ENCODE measurements around the gene ANKRD16.
A peak's percentile ranks its signal among the peaks of the same experiment; 100 is the strongest.
"Not testable (repeated sequence)": the region's sequence is repeated elsewhere in the genome, so short reads cannot be mapped to it uniquely, and the experiment has no call there.

ANKRD16 gene

DNA sequence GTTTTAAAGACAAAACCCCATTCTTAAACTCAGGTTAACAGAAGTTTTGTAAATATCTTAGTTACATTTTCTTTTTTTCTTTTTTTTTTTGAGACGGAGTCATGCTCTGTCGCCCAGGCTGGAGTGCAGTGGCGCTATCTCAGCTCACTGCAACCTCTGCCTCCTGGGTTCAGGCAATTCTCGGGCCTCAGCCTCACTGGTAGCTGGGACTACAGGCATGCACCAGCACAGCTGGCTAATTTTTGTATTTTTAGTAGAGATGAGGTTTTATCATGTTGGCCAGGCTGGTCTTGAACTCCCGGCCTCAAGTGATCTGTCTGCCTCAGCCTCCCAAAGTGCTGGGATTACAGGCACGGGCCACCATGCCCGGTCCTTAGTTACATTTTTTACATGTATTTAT, 12.7 kb downstream of the ANKRD16 start:
- not testable (repeated sequence) for DNase-seq (ENCODE audit: low read depth in 2 of 3, low spot score in 1 of 3)

DNA sequence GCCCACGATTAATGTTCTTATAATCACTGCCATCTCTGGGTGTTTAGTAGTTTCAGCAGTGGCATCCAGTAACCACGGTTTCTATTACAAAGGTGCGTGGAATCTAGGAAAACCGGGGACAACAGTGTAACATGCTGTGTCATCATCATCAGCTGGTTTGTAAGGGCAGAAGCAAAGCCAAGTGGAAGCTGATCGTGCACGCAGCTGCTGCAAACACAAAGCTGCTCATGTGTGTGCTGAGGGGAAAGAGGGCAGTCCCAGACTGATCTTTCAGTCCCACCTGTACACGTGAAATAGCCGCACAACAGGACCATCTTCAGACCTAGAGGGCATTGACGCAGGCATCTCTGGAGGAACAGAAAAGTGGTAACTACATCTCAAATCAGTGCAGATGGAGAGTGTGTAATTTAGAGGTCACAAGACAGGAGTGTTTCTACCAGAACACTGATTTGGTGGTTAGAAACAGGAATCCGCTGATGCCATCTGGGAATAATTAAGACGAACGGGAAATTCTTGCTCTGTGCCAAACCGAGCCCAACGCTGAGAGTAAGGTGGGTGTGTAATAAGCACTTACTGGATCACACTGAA, 13.4 kb downstream of the ANKRD16 start:
- DNase-seq (ENCODE audit: low read depth in 2 of 3, low spot score in 1 of 3), result no peak

DNA sequence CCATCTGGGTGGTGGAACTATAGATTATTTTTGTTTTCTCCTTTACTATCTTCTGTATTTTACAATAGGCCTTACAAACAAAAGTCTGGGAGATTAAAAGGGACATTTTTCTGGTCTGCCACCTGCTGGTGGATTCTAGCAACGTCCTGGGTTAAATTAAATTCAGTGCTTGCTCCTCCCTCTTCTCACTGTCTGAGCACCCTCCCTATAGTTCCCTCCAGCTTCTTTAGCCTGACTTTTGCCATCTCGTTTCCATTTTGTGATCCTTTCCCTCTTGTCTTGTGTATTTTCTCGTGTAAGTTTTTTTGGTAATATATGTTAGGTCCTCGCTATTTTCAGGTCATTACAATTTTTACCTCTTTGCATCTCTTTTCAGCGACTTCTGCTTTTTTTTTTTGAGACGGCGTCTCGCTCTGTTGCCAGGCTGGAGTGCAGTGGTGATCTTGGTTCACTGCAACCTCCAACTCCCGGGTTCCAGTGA, 16.1 kb downstream of the ANKRD16 start:
- peak; percentile 49 to 80 (median 50) for DNase-seq (ENCODE audit: low read depth in 2 of 3, low spot score in 1 of 3)

DNA sequence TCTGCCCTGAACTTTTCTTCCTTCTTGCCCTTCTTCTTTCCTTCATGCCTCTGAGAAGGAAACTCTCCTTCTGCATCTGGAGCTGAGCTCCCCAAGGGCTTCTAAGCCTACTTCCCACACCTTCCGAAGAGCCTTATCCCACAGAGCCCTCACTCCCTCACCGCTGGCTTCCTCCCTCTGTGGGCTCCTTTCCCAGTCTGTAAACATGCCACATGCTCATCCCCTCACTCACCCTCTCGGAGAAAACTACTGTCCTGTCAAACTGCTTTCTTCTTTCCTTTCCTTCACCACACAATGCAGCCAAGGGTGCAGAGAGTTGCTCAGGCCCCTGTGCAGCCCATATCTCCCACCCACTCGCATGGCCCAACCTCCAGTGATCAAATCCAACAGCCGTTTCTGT, 18.1 kb downstream of the ANKRD16 start:
- no peak for DNase-seq (ENCODE audit: low read depth in 2 of 3, low spot score in 1 of 3)

DNA sequence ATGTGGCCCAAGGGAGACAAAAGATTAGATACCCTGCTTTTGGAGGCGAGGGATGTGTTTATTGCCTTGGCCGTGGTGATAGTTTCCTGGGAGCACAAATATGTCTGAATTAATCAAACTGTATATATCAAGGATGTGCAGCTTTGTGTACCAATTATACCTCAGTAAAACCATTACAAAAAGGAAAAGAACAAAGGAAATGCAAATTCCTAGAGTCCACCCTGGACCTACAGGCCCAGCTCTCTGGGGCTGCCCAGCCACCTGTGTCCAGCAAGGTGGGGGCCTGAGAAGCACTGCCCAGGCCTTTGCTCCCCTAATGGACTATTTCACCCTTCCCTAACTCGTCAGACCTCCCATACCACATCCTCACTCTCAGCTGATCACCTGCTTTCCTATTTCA, 20.5 kb downstream of the ANKRD16 start:
- no peak for DNase-seq (ENCODE audit: low read depth in 2 of 3, low spot score in 1 of 3)

DNA sequence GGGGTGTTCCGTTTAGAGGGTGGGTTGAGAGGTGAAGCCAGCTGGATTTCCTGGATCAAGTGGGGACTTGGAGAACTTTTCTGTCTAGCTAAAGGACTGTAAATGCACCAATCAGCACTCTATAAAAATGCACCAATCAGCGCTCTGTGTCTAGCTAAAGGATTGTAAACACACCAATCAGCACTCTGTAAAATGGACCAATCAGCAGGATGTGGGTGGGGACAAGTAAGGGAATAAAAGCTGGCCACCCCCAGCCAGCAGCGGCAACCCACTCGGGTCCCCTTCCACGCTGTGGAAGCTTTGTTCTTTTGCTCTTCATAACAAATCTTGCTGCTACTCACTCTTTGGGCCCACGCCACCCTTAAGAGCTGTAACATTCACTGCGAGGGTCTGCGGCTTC, 21.3 kb downstream of the ANKRD16 start:
- DNase-seq (ENCODE audit: low read depth in 2 of 3, low spot score in 1 of 3), result not testable (repeated sequence)

DNA sequence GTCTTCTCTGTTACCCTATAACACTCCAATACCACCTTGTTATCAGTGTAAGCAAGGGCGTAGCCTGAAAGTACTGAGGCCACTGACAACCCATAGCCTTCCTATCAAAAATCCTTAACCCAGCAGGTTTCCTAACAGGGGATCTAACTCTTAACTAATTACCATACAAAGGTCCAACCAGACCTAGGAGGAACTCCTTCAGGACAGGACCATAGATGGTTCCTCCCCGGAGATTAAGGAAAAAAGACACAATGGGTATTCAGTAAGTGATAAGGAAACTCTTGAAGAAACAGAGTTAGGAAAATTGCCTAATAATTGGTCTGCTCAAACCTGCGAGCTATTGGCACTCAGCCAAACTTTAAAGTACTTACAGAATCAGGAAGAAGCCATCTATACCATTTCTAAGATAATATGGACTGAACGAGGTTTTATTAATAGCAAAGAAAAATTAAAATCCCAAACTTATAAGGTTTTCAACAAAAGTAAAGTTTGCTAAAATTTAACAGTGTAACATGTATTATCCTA, 22.5 kb downstream of the ANKRD16 start:
- not testable (repeated sequence) for DNase-seq (ENCODE audit: low read depth in 2 of 3, low spot score in 1 of 3)

DNA sequence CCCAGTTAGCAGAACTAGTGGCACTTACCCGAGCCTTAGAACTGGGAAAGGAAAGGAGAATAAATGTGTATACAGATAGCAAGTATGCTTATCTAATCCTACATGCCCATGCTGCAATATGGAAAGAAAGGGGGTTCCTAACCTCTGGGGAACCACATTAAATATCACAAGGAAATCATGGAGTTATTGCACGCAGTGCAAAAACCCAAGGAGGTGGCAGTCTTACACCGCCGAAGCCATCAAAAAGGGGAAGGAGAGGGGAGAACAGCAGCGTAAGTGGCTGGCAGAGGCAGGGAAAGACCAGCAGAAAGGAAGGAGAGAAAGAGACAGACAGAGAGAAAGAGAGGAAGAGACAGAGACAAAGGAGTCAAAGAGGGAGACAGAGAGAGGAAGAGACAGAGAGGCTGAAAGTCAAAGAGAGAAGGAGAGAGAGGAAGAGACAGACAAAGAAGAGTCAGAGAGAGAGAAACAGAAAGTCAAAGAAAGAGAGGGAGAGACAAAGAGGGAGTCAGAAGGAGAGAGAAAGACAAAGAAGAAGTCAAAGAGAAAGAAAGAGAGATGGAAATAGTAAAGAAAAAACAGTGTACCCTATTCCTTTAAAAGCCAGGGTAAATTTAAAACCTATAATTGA, 23.1 kb downstream of the ANKRD16 start:
- DNase-seq (ENCODE audit: low read depth in 2 of 3, low spot score in 1 of 3), result not testable (repeated sequence)

DNA sequence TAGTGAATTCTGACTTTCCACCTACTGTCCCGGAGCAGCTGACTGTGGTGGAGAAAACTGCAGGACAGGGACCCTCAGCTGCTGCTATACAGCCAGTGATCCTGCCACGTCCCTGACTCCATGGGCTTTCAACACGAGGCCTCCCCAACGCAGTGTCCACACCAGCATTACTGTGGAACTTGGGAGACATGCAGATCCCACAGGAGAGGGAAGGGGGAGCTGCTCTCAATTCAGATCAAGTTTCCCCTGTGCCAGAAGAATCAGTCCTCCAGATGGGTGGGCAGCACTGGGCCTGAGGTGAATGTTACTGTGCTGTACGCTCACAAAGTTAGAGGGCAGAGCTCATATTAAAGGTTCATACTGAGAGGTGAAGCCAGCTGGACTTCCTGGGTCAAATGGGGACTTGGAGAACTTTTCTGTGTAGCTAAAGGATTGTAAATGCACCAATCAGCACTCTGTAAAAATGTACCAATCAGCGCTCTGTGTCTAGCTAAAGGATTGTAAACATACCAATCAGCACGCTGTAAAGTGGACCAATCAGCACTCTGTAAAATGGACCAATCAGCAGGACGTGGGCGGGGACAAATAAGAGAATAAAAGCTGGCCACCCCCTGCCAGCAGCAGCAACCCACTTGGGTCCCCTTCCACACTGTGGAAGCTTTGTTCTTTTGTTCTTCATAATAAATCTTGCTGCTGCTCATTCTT, 26.6 kb downstream of the ANKRD16 start:
- DNase-seq (ENCODE audit: low read depth in 2 of 3, low spot score in 1 of 3), result not testable (repeated sequence)

DNA sequence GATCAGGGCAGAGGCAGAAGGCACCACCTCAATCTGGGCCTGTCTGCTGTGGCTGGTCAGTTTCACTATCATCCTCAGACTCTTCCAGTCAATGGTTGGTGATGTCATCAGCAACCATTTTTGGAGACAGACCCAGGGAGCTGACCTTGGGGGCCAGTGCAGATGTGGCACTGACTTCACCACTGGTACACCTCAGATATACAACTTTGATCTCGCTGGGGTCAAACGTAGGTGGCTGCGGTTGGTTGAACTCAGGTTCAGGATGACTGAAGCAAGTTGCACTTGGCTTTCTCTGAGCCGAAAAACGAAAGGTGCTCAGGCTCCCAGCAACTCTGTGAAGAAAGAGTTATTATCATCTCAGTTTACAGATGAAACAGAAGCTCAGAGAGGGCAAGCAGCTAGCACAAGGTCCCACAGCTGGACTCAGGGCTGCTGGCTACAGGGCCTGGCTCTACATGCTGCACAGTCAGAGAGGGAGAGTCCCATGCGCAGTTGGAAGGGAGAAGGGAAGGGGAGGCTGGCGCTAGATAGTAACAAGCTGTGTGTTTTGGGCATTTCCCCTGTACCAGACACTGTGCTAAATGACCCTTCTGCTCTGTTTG, 27.2 kb downstream of the ANKRD16 start:
- no peak for DNase-seq (ENCODE audit: low read depth in 2 of 3, low spot score in 1 of 3)

DNA sequence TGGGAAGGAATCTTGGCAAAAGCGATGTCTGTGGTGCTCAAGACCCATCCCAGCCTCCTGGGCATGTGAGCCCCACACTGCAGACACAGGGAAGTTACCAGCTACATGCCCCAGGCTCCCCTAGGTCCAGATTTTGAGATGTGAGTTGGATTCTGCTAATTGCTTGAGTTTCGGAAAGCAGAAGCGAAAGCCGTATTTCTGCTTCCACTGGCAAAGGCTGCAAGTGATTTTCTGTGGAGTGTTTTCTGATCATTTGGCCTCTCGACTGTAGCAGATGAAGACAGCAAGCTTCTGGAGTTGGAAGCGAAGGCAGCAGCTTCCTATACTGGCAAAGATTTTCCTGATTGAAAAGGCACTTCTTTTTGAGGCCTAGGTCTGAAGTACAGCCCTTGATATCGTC, 29.6 kb downstream of the ANKRD16 start:
- DNase-seq (ENCODE audit: low read depth in 2 of 3, low spot score in 1 of 3), result no peak

DNA sequence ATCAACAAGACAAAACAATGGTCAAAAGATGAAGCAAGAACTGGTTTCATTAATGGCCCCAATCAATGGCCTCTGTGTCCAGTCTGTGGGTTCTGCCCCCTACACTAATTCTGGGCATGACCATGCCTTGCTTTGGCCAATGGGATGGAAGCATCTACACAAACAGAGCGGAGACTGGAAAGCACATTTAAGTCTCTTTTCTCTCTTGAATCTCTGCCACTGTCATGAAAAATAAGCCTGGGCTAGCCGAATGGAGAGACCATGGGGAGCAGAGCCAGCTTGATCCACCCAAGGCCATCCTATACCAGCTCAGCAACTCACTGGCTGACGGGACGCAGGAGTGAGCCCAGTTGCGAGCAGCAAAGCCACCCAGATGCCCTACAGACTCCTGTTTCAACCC, 30.9 kb downstream of the ANKRD16 start:
- no peak for DNase-seq (ENCODE audit: low read depth in 2 of 3, low spot score in 1 of 3)

DNA sequence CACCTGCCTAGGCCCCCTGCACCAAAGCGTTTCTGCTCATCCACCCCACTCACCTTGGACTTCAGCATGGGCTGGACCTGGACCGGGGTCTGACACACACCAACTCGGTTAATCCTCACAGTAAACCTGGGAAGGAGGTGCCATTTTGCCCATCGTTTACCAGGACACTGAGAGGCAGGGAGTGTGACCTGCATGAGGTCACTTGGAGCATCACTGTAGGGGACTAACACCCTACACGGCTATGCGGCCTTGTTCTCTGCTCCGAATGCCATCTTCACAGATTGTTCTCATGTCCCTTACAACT, 33.0 kb downstream of the ANKRD16 start:
- DNase-seq (ENCODE audit: low read depth in 2 of 3, low spot score in 1 of 3), result no peak

DNA sequence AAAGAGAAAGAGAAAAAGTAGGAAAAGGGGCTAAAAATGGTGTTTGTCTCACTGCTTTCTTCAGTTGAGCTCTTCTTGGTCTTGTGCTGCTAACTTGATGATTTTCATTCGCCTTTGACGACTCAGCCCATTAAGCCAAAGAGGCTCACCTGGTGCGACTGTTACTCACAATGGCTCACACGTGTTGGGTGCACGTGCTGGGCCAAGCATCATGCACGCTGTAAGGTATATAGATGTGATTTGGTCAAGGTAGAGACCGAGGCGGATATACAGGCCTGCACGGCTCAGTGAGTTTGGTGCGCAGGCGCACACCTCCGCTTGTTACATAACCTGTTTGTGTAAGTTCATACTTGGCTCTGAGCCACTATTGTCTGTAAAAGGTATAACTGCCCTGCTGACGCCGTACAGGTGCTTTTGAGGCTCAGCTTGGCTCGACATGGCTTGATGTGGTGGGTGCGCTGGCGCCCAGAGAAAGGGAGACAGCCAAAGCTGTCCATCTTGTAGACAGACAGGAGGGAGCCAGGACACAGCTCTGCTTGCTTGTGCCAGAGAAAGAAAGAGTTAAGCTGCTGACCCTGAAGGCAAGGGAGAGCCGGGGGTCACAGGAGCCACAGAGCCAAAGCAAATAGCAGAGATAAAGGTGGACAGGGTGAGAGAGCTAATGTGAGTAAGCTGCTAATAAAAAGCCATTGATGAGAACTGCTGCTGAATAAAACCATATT, 33.6 kb downstream of the ANKRD16 start:
- no peak for DNase-seq (ENCODE audit: low read depth in 2 of 3, low spot score in 1 of 3)

DNA sequence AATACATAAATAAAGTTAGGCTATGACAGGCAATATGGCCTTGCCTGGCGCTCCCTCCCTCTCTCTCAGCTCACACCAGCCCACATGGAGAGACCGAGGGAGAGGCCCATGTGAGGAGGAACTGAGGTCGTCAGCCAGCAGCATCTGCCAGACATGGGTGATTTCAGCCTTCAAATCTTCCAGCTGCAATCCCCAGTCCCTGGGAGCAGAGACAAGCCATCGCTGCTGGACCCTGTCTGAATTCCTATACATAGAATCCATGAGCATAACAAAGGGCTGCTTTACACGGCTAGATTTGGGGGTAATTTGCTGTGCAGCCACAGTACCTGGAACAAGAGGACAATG, 35.6 kb downstream of the ANKRD16 start:
- no peak for DNase-seq (ENCODE audit: low read depth in 2 of 3, low spot score in 1 of 3)

DNA sequence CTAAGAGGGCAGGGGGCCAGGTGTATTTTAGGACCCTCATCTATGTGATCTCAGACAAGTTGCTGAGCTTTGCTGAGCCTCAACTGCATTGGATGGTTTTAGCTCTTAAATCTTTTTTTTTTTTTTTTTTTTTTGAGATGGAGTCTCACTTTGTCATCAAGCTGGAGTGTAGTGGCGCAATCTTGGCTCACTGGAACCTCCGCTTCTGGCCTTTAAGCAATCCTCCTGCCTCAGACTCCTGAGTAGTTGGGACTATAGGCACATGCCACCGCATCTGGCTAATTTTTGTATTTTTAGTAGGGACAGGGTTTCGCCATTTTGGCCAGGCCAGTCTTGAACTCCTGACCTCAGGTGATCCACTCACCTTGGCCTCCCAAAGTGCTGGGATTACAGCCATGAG, 43.0 kb downstream of the ANKRD16 start:
- not testable (repeated sequence) for DNase-seq (ENCODE audit: low read depth in 2 of 3, low spot score in 1 of 3)

DNA sequence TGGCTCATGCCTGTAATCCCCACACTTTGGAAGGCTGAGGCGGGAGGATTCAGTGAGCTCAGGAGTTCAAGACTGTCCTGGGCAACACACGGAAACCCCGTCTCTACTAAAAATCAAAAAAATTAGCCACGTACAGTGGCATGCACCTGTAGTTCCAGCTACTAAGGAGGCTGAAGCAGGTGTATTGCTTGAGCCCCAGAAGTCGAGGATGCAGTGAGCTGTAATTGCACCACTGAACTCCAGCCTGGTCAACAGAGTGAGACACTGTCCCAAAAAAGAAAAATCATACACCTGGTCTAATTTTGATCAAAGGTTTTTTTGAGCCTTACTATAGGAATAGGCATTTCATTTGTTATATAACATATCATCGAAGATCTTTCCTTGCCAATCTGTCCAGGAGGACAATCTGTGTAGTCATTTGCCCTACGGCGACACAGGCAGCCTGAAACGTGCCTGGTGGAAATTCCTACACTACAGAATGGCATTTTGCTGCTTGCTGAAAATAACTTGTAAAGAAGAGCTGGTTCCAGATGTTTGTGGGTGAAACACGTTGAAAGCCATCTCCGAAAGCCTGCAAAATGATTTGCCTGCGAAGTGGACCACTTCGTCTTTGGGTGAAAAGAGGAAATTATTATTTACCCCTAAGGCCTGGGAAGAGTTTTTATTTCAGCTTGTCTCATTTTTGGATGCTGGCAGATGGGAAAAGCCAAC, 45.2 kb downstream of the ANKRD16 start:
- DNase-seq (ENCODE audit: low read depth in 2 of 3, low spot score in 1 of 3), result no peak

DNA sequence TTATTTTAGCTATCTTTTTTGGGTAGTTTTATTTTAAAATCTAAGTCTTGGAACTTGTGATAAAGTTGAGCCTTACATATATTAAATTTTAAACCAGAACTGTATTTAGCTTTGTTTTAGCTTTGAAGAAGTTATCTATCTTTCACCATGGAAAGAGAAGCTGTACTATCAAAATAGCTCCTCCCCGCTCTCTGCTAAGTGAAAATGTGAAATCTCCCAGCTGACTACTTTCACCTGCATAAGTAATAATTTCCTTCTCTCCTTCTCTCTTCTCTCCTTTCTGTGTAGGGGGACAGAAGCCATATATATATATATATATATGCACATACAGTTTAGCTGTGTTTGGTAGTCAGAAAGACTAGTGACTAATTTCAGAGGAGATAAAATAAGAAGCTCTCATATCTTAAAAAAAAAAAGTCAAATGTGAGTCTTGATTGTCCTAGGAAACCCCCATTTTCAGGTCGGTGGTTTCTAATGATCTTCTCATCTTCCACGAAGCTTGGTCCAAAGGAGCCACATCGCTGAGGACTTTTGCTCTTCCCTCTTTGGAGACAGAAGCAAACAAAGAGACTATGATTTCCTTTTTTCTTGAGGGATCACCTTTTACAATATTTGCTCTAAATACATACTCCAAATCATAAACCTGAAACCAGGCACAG, 45.9 kb downstream of the ANKRD16 start:
- DNase-seq (ENCODE audit: low read depth in 2 of 3, low spot score in 1 of 3), result no peak

DNA sequence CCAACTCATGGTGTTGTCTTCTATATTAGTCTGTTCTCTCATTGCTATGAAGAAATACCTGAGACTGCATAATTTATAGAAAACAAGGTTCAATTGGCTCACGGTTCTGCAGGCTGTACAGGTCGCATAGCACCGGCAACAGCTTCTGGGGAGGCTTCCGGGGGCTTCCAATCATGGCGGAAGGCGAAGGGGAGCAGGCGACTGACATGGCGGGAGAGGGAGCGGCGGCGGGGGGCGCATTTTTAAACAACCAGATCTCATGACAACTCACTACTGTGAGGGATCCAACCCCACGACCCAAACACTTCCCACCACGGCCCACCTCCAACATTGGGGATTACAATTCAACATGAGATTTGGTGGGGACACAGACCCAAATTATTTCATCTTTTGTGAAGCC, 47.7 kb downstream of the ANKRD16 start:
- DNase-seq (ENCODE audit: low read depth in 2 of 3, low spot score in 1 of 3), result no peak

Data from stimulated activated CD4-positive, alpha-beta T cell treated with anti-CD3 and anti-CD28 coated beads, Interleukin-12 subunit alpha, Interleukin-12 subunit beta, amount 100 ng/mL, for 48 hours (primary cell).